GM19324 (cell line): ENCODE data around the gene MYOC.

Experiments
- ATAC-seq: cut with Tn5 transposase; IDR thresholded peaks from one replicate; pipeline ENCODE4 v1.9.1; 2021; ENCODE audit warnings: mild to moderate bottlenecking, moderate library complexity; ENCODE audit not compliant: unreplicated experiment, low FRiP score

MYOC gene

DNA sequence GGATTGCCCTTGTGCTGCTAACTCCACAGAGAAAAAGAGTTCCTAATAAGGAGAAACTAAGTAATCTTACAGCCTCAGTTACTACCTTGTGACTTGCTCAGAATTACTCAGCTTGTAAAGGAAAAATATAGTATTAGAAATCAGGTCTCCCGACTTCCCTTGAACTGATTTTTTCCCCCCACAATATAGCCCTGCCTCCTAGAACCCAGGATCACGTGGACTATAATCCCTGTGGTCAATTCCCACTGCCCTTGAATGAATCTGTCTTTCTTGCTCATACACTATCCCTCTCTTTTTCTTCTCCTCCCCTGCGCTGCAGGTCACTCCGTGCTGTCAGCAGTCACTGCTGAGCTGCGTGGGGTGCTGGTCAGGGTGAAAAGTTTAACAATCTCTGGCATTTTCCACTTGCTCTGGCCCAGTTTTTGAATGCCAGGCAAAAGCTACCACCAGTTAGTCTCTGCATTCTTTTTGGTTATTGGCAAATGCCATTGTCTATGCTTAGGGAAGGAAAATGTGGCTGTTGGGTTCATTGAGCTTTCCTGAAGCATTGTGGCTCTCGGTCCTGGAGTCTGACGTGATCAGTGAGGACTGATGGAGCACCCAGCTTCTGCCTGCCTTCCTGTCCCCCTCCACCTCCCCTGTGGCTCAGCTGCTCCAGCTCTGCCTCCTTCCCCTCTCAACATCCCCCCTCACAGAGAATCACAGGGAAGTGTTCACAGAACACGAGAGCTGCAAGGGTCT, 1.9 kb upstream of the MYOC start:
- no peak for ATAC-seq

DNA sequence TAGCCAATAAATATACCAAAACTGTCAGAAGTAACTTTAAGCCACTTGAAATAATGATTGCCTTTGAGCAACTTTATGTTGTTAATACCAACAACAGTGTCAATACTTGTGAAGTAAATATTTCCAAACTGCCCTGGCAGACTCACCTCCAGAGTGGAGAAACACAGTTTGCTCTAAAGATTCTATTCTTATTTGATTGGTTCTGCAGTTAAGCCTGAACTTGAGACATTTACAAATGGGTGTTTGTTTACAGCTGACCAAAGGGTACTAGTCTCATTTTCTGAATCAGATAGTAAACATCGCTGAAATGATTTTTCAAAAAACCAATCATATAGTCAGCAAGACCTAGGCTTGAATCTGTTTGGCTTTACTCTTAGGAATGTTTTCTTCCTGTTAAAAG, 1.3 kb upstream of the MYOC start:
- ATAC-seq = no peak

DNA sequence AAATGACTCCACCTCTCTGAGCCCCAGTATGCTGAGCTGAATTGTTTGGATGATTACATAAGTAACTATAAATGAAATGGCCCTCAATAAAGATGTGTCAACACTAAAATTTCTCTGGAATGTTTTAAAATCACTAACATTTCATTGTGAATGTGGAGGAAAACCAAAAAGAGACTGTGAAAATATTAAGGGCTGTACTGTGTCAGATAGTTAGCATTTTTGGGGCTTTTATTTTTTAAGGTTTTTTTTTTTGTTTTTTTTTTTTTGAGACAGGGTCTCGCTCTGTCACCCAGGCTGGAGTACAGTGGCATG, 6.3 kb downstream of the MYOC start:
- no peak for ATAC-seq

DNA sequence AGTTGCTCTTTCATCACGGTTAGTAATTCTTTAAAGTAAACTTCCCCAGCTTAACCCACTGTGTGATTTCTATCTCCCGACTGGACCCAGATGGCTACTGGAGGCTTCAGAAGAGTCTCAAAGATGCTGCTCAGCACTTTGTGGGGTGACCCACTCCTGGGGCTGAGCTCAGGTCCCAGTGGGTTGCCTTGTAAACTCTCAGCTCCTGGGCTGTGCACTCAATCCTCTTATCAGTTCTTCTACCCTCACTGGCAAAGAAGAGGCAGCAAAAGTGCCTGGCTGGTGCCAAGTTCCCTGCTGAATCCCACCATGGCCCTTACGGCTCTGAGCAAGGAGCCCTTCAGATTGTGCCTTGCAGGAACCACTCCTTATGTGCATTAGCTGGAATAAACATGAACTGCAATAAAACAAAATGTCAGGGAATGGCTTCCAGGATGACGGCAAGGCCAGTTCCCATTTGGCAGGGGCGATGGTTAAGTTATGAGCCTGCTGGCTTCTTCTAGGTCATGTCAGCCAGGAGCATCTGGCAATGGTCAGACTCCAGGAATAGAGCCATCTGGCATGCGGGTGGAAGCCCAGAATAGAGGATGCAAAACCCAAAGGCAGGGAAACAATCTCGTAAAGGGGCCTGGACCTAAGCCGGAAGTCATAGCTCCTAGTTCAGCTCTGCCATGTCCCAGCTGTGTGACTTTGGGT, 6.8 kb downstream of the MYOC start:
- no peak for ATAC-seq

DNA sequence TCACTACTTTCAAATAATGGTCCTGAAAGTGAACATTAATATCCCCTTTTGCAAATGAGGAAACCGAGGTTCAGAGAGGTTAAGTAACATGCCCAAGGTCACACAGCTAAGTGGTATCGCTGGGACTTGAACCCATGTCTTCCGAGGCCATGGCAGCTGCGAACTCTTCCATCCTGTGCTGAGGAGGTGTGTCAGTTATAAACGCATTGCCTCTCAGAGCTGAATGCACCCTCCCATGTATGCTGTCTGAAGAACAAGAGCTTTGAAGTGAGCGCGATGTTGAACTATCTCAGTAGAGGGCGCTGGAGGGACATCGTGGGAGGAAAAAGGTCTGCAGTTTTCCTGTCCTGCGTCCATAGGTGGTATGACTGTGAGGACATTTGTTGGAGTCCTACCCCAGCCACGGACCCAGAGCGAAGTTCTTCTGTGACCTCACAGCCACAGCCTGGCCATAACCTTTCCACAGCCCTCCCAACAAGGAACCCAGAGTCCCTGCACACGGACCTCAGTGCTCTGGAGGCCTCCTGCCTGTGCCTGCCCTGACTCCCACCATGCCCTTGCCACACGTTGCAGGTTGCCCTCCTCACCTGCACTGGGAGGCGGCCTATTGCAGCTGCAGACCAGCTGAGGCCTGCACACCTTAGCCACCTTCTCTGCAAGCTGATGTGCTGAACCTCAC, 7.5 kb downstream of the MYOC start:
- no peak for ATAC-seq

DNA sequence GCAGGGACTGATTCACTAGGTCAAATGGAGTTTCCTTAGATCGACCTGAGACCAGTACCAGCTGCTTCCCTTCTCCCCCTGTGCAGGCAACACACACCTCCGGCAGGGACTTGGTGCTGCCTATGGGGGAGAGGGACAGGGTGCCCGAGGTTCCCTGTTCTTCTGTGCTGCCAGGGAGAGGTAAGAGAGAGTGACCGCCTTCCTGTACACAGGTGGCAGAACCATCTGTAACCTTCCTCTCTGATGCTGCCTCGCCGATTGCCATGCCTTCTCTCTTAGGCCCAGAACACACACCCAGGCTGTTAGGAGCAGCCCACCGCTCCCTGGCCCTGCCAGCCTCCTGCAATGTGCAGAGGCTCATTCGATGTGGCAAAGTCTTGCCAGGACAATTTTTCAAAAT, 9.3 kb downstream of the MYOC start:
- no peak for ATAC-seq

DNA sequence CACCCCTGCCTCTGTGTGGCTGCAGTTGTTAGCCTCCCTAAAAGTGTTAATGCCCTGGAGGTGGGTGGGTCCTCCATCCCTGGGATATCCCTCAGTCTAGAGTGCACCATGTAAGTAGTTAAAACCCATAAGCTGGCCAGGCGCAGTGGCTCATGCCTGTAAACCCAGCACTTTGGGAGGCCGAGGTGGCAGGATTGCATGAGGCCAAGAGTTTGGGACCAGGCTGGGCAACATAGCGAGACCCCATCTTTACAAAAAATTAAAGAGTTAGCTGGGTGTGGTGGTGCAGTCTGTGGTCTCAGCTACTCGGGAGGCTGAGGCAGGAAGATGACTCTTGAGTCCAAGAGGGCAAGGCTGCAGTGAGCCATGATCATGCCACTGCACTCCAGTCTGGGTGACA, 10.3 kb downstream of the MYOC start:
- ATAC-seq = no peak

DNA sequence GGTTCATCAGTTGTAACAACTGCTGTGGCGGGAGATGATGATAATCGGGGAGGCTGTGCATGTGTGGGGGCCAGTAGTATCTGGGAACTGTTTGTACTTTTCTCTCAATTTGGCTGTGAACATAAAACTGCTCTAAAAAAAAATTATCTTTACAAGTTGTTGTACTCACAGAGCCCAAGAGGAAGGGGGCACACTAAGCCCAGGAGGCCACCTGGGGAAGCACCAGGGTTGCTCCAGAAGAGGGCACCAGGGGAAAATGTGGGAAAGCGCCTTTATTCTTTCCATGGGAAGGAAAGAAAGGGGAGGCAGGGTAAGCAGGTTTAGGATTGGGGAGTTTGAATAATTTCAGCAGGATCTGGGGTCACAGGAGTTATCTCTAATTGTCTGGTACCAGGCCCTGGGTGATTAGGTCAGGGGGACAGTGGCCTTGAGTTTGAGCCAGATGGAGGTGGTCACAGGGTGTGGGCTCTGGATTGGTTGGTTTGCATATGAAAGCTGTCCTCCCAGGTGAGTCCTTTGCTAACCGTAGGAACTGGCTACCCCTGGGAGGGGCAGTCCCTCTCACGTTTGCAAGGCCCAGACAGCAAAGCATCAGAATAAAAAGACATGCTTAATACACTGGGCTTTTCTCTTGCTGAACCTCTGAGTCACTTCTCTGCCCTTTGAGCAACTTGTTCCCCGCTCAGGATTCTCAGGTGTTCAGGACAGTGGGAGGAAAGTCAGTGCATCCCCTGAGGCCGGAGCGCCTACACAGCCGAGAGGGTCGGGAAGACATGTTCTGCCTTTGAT, 11.2 kb downstream of the MYOC start:
- ATAC-seq = no peak

DNA sequence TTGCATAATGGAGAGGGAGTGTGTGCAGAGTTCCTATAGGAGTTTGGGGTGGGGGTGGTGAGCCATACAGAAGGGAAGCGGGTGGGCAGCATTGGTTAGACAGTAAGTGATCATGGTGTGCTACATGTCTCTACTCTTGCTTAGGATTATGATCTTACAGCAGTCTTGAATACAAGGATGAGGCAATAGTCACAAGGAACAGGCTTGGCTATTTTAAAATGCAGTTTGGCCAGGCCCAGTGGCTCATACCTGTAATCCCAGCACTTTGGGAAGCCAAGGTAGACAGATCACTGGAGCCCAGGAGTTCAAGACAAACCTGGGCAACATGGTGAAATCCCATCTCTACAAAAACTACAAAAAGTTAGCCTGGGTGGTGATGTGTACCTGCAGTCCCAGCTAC, 12.3 kb downstream of the MYOC start:
- no peak for ATAC-seq

DNA sequence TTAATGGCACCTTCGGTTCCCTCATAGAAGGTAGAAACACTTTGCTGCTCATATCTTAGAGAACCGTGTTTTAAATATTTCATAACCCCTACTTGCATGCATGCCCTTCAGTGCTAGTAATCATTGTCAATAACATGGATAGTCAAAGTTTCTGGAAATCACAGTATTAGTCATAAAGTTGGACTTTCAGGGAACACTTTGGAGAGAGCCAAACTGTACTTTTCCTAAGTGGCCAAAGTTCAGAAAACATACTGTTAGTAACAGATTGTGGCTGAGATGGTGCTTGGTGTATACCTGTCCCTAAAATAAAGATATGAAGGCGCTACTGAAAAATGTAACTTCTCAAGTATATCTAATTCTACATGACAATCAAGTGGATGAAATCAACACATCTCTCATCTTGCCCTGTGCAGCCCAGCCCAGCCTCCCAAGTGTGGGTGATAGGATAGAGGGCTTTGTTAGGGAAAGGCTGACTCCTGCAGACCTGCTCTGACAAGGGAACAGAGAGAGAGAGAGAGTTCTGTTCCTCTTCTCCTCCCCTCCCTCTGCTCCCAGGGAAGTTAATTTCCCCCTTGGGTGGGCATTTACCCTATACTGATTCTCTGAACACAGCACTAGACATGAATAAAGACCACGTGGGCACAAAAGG, 14.4 kb downstream of the MYOC start:
- ATAC-seq = no peak

DNA sequence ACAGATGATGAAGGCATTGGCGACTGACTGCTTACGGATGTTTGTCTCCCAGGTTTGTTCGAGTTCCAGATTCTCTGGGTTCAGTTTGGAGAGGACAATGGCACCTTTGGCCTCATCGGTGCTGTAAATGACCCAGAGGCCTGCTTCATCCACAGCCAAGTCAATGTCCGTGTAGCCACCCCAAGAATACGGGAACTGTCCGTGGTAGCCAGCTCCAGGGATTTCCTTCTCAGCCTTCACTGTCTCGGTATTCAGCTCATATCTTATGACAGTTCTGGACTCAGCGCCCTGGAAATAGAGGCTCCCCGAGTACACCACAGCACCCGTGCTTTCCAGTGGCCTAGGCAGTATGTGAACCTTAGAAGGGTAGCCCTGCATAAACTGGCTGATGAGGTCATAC, 16.3 kb downstream of the MYOC start:
- no peak for ATAC-seq

DNA sequence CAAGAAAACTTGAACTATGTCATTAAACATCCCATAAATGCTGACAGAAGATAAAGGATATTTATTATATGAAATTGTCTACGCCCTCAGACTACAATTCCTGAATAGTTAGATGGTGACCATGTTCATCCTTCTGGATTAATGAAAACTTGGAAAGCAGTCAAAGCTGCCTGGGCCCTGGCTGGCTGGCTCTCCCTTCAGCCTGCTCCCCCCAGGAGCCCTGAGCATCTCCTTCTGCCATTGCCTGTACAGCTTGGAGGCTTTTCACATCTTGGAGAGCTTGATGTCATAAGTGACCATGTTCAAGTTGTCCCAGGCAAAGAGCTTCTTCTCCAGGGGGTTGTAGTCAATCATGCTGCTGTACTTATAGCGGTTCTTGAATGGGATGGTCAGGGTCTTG, 16.8 kb downstream of the MYOC start:
- no peak for ATAC-seq

DNA sequence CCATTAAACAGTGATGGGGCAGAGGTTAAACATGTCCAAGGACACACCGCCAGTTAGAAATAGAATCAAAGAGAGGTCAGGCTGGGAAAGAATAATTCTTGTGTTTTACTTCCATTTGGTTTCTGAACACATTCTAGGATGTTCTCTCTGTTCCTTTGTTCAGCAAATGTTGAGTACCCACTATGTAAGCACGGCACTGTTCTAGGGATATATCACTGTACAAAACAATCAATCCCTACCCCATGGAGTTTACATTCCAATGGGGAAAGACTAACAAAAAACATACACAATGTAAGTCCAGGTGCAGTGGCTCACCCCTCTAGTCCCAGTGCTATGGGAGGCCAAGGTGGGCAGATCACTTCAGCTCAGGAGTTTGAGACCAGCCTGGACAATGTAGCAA, 24.3 kb downstream of the MYOC start:
- ATAC-seq = no peak

DNA sequence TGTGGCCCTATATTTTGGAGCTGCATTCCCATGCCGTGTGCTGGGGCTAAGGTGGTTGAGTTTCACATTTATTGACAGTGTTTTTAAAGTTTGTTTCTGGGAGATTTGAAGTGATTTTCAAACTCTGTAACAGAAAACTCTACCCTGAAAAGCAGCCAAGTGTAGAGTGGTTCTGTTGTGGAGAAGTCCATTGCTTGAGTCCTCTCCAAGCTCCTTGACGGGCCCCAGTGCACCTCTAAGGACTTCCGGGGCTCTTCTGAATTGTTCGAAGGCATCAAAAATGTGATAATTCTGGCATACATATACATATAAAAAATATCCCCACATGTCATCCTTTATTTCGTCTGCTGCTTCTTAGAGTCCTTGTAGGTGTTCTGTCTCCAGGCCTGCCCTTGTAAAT, 25.5 kb downstream of the MYOC start:
- no peak for ATAC-seq

DNA sequence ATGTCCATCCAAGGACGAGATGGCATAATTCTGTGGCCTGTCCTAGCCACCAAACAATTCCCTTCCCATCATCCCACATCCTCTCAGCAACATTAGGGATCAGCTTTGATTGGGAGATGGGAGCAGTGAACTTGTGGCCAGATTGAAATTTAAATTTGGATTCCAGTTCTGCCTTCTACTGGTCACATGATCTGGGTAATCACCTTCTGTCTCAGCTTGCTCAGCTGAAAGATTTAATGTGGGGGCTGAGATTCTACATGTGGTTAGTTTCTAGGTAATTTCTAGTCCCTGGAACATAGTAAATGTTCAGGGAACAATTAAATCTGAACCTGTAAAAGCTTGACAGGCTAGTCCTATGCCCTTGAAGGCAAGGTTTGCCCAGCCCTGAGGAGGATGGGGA, 27.3 kb downstream of the MYOC start:
- ATAC-seq = no peak

DNA sequence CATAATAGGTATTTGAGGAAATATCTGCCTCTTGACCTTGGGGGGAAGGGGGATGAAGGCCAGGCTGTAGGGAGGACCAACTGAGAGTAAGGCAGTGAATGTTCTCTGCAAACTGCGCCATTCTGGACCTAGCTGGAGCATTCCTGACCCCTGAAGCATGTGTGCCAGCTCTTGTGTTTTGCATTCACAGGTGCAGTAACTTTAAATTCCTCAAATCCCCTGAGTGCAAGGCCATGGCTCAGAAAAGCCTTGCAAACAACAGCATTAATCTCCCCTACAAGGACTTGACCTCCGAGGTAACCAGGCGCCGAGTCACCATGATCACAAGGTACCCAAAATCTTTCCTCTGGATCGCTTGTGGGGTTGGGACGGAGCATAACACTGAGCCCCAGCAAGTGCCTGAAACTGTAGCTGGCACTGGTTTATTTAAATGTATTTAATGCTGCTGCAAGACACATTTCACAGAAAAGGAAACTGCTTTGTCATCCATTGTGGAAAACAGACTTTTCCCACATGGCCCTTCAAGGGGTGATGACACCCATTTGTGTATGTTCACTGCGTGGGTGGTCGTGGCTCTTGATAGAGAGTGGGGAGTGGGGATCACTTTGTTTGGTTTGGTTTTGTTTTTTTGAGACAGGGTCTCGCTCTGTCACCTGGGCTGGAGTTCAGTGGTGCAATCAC, 28.7 kb downstream of the MYOC start:
- ATAC-seq = no peak

DNA sequence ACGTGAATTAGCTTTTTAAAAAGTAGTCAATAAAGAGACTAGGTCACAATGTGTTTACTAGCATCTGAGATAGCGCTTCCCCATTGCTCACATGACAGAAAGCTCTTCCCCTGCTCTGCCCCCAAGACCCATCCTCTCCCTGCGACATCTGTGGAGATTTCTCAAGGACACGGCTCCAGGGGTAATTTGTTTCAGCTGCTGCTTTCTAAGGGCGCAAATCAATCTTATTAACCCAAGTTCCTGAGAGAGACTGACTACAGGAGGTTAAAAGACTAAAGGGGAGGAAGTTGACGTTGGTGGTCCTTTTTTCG, 30.4 kb downstream of the MYOC start, which contains the start of gene MYOCOS:
MYOCOS (plus strand) TSS at position 92 of the 311 bp plus-strand sequence. CDS start 1,641 bp downstream, outside the sequence.
- no peak for ATAC-seq

DNA sequence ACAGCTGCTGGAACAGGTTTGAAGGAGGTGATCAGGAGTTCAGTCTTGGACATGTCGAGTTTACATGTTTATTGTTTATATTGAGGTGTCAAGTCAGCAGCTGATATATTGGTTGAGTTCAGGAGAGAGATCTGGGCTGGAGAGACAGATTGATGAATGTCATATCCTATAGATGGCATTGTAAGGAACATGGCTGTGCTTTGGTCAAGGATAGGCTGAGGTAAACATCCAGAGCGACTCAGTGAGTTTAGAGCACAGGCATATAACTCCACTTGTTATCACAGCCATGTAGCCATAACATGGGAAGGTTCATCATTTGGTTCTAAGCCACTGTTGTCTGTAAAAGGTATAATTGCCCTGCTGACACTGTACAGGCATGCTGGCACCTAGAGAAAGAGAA, 35.9 kb downstream of the MYOC start:
- no peak for ATAC-seq

DNA sequence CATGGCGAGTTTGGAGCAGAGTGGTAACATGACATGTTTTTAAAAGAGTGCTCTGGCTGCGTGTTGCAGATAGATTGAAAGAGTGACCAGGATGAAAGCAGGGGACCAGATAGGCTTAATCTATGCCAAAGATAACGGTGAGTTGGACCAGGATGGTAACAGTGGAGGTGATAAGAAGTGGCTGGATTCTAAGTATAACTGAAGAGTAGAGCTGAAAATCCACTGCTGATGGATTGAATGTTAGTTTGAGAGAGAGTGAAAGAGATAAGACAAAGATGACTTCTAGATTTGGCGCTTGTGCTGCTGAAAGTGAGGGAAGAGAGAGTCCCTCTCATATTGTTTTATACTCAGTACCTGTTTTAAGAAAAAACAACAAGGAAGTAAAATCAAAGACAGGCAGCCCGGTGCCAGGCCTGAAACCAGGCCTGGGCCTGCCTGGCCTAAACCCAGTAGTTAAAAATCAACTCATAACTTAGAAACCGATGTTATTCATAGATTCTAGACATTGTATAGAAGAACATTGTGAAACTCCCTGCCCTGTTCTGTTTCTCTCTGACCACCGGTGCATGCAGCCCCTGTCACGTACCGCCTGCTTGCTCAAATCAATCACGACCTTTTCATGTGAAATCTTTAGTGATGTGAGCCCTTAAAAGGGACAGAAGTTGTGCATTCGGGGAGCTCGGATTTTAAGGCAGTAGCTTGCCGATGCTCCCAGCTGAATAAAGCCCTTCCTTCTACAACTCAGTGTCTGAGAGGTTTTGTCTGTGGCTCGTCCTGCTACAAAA, 37.2 kb downstream of the MYOC start:
- ATAC-seq = peak; percentile 37
